ENCODE data around the gene FN3KRP. TPM values are rescaled to one million over a fixed set of nuclear protein-coding genes. Genes with fewer than 3 reads are reported as not detected.

The FN3KRP gene
- total and polyA plus RNA-seq, 2 donors (not counting 3 experiments of a cell fraction or from before 2014, with no cell fraction given): 22.2 to 35.2 TPM

GRCh38 chr17:82666931-82667667 is 49.4 kb upstream of the FN3KRP start:
- no peak overlapping the region for H3K27ac ChIP-seq (ENCODE audit: insufficient read depth, low read depth, low read length)
- no peaks in the 10 kb centered on the region for H4K20me1 ChIP-seq (replicated peaks; ENCODE audit: control insufficient read depth, extremely low read depth, insufficient read depth, low read length)
- no peak overlapping the region for H3K4me2 ChIP-seq (ENCODE audit: insufficient read depth, low read length)
- H3K79me2 ChIP-seq (ENCODE audit: control insufficient read depth, insufficient read depth, low read length): no peaks in the 10 kb centered on the region
- CTCF ChIA-PET: interaction anchor here (0.6 to 1.5 kb wide), 2 partner anchors 106 to 114 kb away, joined by 3 read pairs; no protein-coding TSS in a partner anchor
- no peak overlapping the region for H3K4me3 ChIP-seq (replicated peaks in 1 of 3; ENCODE audit: insufficient read depth in 1 of 3, low read depth in 1 of 3, low read length in 3 of 3)
- intact Hi-C loops (cut with micrococcal nuclease): no loop called here
- no peaks in the 10 kb centered on the region for H3K9me3 ChIP-seq (replicated peaks; ENCODE audit: control insufficient read depth, insufficient read depth, low read length)
- H3K27me3 ChIP-seq (ENCODE audit: control insufficient read depth in 2 of 2, insufficient read depth in 2 of 2, low read length in 2 of 2): no peaks in the 10 kb centered on the region
- dilution Hi-C loops (cut with MboI; ENCODE audit: extremely low pct_ligation_motif_present, low sequenced_read_pairs): no loop called here
- no peaks in the 10 kb centered on the region for H3K9me1 ChIP-seq (replicated peaks; ENCODE audit: control insufficient read depth, extremely low read depth, insufficient read depth, low read length)
- FAIRE-seq (no peak), DNase-seq (ENCODE audit: low read depth, low spot score) (no peak)
- BruUV-seq (replicated peaks): no TSS peak
- POLR2A ChIA-PET: no interaction called here
- H3K9ac ChIP-seq (replicated peaks; ENCODE audit: extremely low read depth, insufficient read depth, low read length): no peak overlapping the region
- no peak for TF ChIP-seq MYC (IDR thresholded peaks at IDR 0.05; ENCODE audit: low read depth, low read length)
- no peak for TF ChIP-seq POLR2AphosphoS5 (IDR thresholded peaks at IDR 0.05; ENCODE audit: insufficient read depth, low read depth, low read length)
- no peak for TF ChIP-seq EZH2 (IDR thresholded peaks at IDR 0.05; ENCODE audit: borderline replicate concordance, low read depth, low read length, severe bottlenecking)
- H2AFZ ChIP-seq (ENCODE audit: low read depth, low read length): no peak overlapping the region
- H3K4me1 ChIP-seq (ENCODE audit: control insufficient read depth, extremely low read depth, insufficient read depth, low read length): no peaks in the 10 kb centered on the region
- H3K36me3 ChIP-seq (ENCODE audit: control insufficient read depth in 2 of 2, extremely low read depth in 1 of 2, insufficient read depth in 2 of 2, low read length in 2 of 2): no peaks in the 10 kb centered on the region

GRCh38 chr17:82667668-82668000 is 48.9 kb upstream of the FN3KRP start:
- no peak overlapping the region for H3K4me3 ChIP-seq (replicated peaks in 1 of 3; ENCODE audit: insufficient read depth in 1 of 3, low read depth in 1 of 3, low read length in 3 of 3)
- FAIRE-seq (no peak), DNase-seq (ENCODE audit: low read depth, low spot score) (no peak)
- no peaks in the 10 kb centered on the region for H3K4me1 ChIP-seq (ENCODE audit: control insufficient read depth, extremely low read depth, insufficient read depth, low read length)
- H3K27me3 ChIP-seq (ENCODE audit: control insufficient read depth in 2 of 2, insufficient read depth in 2 of 2, low read length in 2 of 2): no peaks in the 10 kb centered on the region
- ChIA-PET CTCF (interaction anchor here (0.7 to 1.5 kb wide), 4 partner anchors 40 to 110 kb away, joined by 3 to 14 read pairs (median 6); no protein-coding TSS in a partner anchor), POLR2A (no interaction called here)
- H3K4me2 ChIP-seq (ENCODE audit: insufficient read depth, low read length): no peak overlapping the region
- TF ChIP-seq EZH2 (IDR thresholded peaks at IDR 0.05; ENCODE audit: borderline replicate concordance, low read depth, low read length, severe bottlenecking): no peak
- no peak overlapping the region for H3K27ac ChIP-seq (ENCODE audit: insufficient read depth, low read depth, low read length)
- intact Hi-C loops (cut with micrococcal nuclease): no loop called here
- no peak overlapping the region for H2AFZ ChIP-seq (ENCODE audit: low read depth, low read length)
- no peaks in the 10 kb centered on the region for H3K9me1 ChIP-seq (replicated peaks; ENCODE audit: control insufficient read depth, extremely low read depth, insufficient read depth, low read length)
- no peaks in the 10 kb centered on the region for H4K20me1 ChIP-seq (replicated peaks; ENCODE audit: control insufficient read depth, extremely low read depth, insufficient read depth, low read length)
- H3K79me2 ChIP-seq (ENCODE audit: control insufficient read depth, insufficient read depth, low read length): no peaks in the 10 kb centered on the region
- H3K9me3 ChIP-seq (replicated peaks; ENCODE audit: control insufficient read depth, insufficient read depth, low read length): no peaks in the 10 kb centered on the region
- BruUV-seq (replicated peaks): no TSS peak
- H3K36me3 ChIP-seq (ENCODE audit: control insufficient read depth in 2 of 2, extremely low read depth in 1 of 2, insufficient read depth in 2 of 2, low read length in 2 of 2): no peaks in the 10 kb centered on the region
- no peak overlapping the region for H3K9ac ChIP-seq (replicated peaks; ENCODE audit: extremely low read depth, insufficient read depth, low read length)
- dilution Hi-C loops (cut with MboI; ENCODE audit: extremely low pct_ligation_motif_present, low sequenced_read_pairs): no loop called here

All from endothelial cell of umbilical vein (primary cell).